ENCODE measurements around the gene ASPSCR1. TPM values are rescaled to one million over a fixed set of nuclear protein-coding genes. Genes with fewer than 3 reads are reported as not detected.

ASPSCR1 gene
- total RNA-seq, 3 donors from 2014 or later, result 15.4 to 31.8 (median 17.9) TPM

GRCh38 chr17:82049521-82049971 is 72.1 kb downstream of the ASPSCR1 start:
- H3K4me1 ChIP-seq, result peaks cover 6 to 23% of the 10 kb centered on the region in 2 donors
- H3K36me3 ChIP-seq, result no peaks in the 10 kb centered on the region
- intact Hi-C loops (cut with DNase I; ENCODE audit: low total_unique reads), result no loop called here
- H3K27me3 ChIP-seq, result no peaks in the 10 kb centered on the region
- no peaks in the 10 kb centered on the region for H3K9me3 ChIP-seq
- no peak for DNase-seq (ENCODE audit: low spot score in 2 of 2)
- TF ChIP-seq POLR2A (IDR thresholded peaks at IDR 0.05), result no peak
- no peak for TF ChIP-seq POLR2AphosphoS5 (IDR thresholded peaks at IDR 0.05)
- TF ChIP-seq CTCF (IDR thresholded peaks at IDR 0.05), result no peak
- H3K4me3 ChIP-seq, result no peak overlapping the region
- no peak overlapping the region for H3K27ac ChIP-seq

GRCh38 chr17:82050152-82050760 is 72.8 kb downstream of the ASPSCR1 start:
- peak overlapping the region; percentile 79 to 98 (median 79) for H3K4me3 ChIP-seq
- no peaks in the 10 kb centered on the region for H3K9me3 ChIP-seq

GRCh38 chr17:82050761-82051641 is 73.6 kb downstream of the ASPSCR1 start:
- Histone ChIP-seq H3K27me3 (no peaks in the 10 kb centered on the region), H3K36me3 (no peaks in the 10 kb centered on the region), H3K9me3 (no peaks in the 10 kb centered on the region), H3K4me3 (peak overlapping the region; percentile 79 to 98 (median 79)), H3K4me1 (peaks cover 6 to 23% of the 10 kb centered on the region in 2 donors), H3K27ac (peak overlapping the region; percentile 55 to 84)
- DNase-seq (ENCODE audit: low spot score in 2 of 2), result no peak
- intact Hi-C loops (cut with DNase I; ENCODE audit: low total_unique reads), result no loop called here
- TF ChIP-seq POLR2A (IDR thresholded peaks at IDR 0.05) (no peak), CTCF (IDR thresholded peaks at IDR 0.05) (no peak), POLR2AphosphoS5 (IDR thresholded peaks at IDR 0.05) (no peak)

More at GRCh38 chr17:82050152-82050760, 72.8 kb downstream of the ASPSCR1 start:
- H3K27ac ChIP-seq, result peak overlapping the region; percentile 55 to 84
- no peak for TF ChIP-seq CTCF (IDR thresholded peaks at IDR 0.05)
- no peak for TF ChIP-seq POLR2AphosphoS5 (IDR thresholded peaks at IDR 0.05)
- TF ChIP-seq POLR2A (IDR thresholded peaks at IDR 0.05), result no peak
- no peak for DNase-seq (ENCODE audit: low spot score in 2 of 2)
- intact Hi-C loops (cut with DNase I; ENCODE audit: low total_unique reads), result no loop called here
- no peaks in the 10 kb centered on the region for H3K36me3 ChIP-seq
- H3K27me3 ChIP-seq, result no peaks in the 10 kb centered on the region
- peaks cover 6 to 23% of the 10 kb centered on the region in 2 donors for H3K4me1 ChIP-seq

- peak within 1 kb of the TSS; percentile 55 to 84 for H3K27ac ChIP-seq
- no peaks in the 10 kb centered on the region for H3K36me3 ChIP-seq
Observed at GRCh38 chr17:82051776-82052637, 74.6 kb downstream of the ASPSCR1 start, which contains the start of the genes GPS1 and RFNG. Gene GPS1, plus strand, starts transcription at chr17:82051898. Its CDS starts 34 bp downstream, at chr17:82051932. Gene RFNG, minus strand, starts transcription at chr17:82051811. Its CDS starts 45 bp downstream, at chr17:82051766.

More at GRCh38 chr17:82051776-82052637, 74.6 kb downstream of the ASPSCR1 start, which contains the start of the genes GPS1 and RFNG:
- Histone ChIP-seq H3K9me3 (no peaks in the 10 kb centered on the region), H3K4me3 (peak within 1 kb of the TSS; percentile 79 to 98 (median 79)), H3K4me1 (peaks cover 6 to 23% of the 10 kb centered on the region in 2 donors), H3K27me3 (no peaks in the 10 kb centered on the region)
- intact Hi-C loops (cut with DNase I; ENCODE audit: low total_unique reads), result no loop called here
- TF ChIP-seq CTCF (IDR thresholded peaks at IDR 0.05), result no peak
- TF ChIP-seq POLR2A (IDR thresholded peaks at IDR 0.05), result no peak
- peak in 1 of 3 donors; percentile 20 for TF ChIP-seq POLR2AphosphoS5 (IDR thresholded peaks at IDR 0.05)
- peak; percentile 65 to 76 for DNase-seq (ENCODE audit: low spot score in 2 of 2)
